Stomach (tissue), 9 donors: ENCODE data around the gene RAB39A. TPM values are rescaled to one million over a fixed set of nuclear protein-coding genes. Genes with fewer than 3 reads are reported as not detected.

Experiments
- DNase-seq, 2 donors: peaks; one replicate each; pipeline versions ENCODE4 v3.0.0 to v3.0.0-alpha.2; 2013 to 2019
- H3K27ac ChIP-seq, 5 donors: fragments of 200-600 bp in 4 of 5; sonication (generic) in 4 of 5; one replicate each; pipeline ENCODE4 v1.5.1; 2013 to 2019; ENCODE audit warnings: mild to moderate bottlenecking in 1 of 5, moderate library complexity in 1 of 5
- H3K27me3 ChIP-seq, 3 donors: fragments of 200-600 bp; sonication (generic); one replicate each; pipeline ENCODE4 v1.5.1; 2017 to 2019; ENCODE audit warnings: mixed run types in 1 of 3
- H3K36me3 ChIP-seq, 4 donors: fragments of 200-600 bp; sonication (generic); 1 replicate in 3 of 4; 2 replicates in 1 of 4; pipeline ENCODE4 v1.5.1; 2016 to 2019
- H3K4me1 ChIP-seq, 4 donors: fragments of 200-600 bp; sonication (generic); one replicate each; pipeline ENCODE4 v1.5.1; 2016 to 2019
- H3K4me3 ChIP-seq, 4 donors: fragments of 200-600 bp; sonication (generic) in 3 of 4; one replicate each; pipeline ENCODE4 v1.5.1; 2016 to 2019; ENCODE audit warnings: mild to moderate bottlenecking in 1 of 4
- H3K9me3 ChIP-seq, 4 donors: fragments of 200-600 bp; sonication (generic); one replicate each; pipeline ENCODE4 v1.5.1; 2016 to 2019
- EP300 ChIP-seq: sonication (generic); formaldehyde crosslinking; IDR thresholded peaks from one replicate; pipeline ENCODE4 v1.6.1; 2017; ENCODE audit warnings: antibody characterized with exemption
- POLR2A ChIP-seq, 4 donors: fragments of 450-650 bp; IDR thresholded peaks; one replicate each; pipeline ENCODE4 v1.6.1; 2016; ENCODE audit warnings: antibody characterized with exemption in 4 of 4, control low read depth in 2 of 4, mild to moderate bottlenecking in 1 of 4, moderate library complexity in 1 of 4
- POLR2AphosphoS5 ChIP-seq, 3 donors: sonication (generic); formaldehyde crosslinking; IDR thresholded peaks; one replicate each; pipeline ENCODE4 v1.6.1; 2016; ENCODE audit warnings: antibody characterized with exemption in 3 of 3
- WGBS, 5 donors: extraction: QIAGEN DNeasy Blood & Tissue Kit in 3 of 5; methylation state at CpG; one replicate each; pipeline versions ENCODE4 v1.1.5 to v1.1.7; 2013 to 2018; 5-methylcytosine and 5-hydroxymethylcytosine counted together
- intact Hi-C: fragments of 100-400 bp; cut with DNase I; formaldehyde crosslinking; loops from one replicate; pipeline ENCODE4 v1.15.1; 2023; ENCODE audit warnings: low total_unique reads
- polyA plus RNA-seq, 3 donors: library from polyadenylated mRNA; stranded (reverse); fragments of 200-250 nt; gene quantifications; one replicate each; pipeline ENCODE4 v1.2.3, GENCODE V29; 2013
- total RNA-seq, 5 donors: library from RNA; depleted of rRNA; stranded (reverse); fragments of >200 nt; gene quantifications; one replicate each; pipeline versions ENCODE4 v1.1.0 to v1.2.3, GENCODE V29; 2014 to 2016
- TF ChIP-seq, protein P1 (sequence below), 7 experiments: fragments of 450-650 bp in 4 of 7; fragments of 200-600 bp in 3 of 7; sonication (generic) in 3 of 7; IDR thresholded peaks; one replicate each; pipeline ENCODE4 v1.5.1; 2016 to 2019; ENCODE audit warnings: antibody characterized with exemption in 7 of 7, control low read depth in 2 of 7, mild to moderate bottlenecking in 1 of 7
- donor health status: healthy with polysubstance abuse.
- donor health status: Bipolar disorder and iron deficiency.
- donor health status: healthy.

The RAB39A gene
- total and polyA plus RNA-seq, 8 donors = 0.18 to 3.2 (median 0.68) TPM; not detected in 4

DNA sequence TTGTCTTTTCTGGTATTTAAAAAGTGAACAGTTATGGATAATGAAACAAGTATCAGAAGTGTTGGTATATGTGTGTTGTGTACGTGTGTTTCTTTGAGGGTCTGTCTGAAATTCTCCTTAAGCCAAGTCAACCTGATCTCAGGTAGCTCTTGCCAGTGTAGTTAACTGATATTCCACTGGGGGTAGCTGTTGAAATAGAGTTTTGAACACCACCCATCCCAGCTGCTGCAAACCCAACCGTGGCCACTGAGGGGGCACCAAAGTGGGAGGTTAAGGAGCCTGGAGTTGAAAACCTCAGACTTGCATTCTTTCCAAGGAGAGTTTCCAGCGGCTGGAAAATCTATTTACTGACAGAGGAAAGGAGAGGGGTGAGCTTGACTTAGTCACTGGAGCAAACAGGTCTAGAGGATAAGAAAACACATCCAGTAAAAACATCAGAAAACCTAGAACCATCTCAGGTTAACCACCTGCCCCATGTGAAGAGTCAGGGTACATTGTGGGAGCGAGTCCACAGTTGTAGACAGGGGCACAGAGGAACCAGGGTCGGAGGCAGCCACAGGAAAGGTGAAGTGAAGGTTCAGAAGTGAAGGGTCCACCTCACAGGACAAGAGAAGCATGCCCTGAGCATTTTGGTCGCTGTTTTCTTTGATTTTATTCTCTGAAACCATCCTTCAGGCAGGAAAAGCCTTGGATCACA lies 71.7 kb downstream of the RAB39A start:
- intact Hi-C loops = loop anchor here (10.0 kb wide), 1 partner anchor 665 kb away; the partner anchor contains the start of gene DDX10
- Histone ChIP-seq H3K4me1 (peaks cover 0 to 11% (median 0%) of the 10 kb centered on the region in 4 donors), H3K27me3 (no peaks in the 10 kb centered on the region), H3K27ac (no peak overlapping the region), H3K36me3 (no peaks in the 10 kb centered on the region), H3K4me3 (no peak overlapping the region), H3K9me3 (no peaks in the 10 kb centered on the region)
- WGBS, 5 donors = 29 to 34% (median 30%) methylated on average over 6 of the region's 6 CpGs
- no peak for TF ChIP-seq POLR2A (IDR thresholded peaks at IDR 0.05)
- TF ChIP-seq, protein P1, sequence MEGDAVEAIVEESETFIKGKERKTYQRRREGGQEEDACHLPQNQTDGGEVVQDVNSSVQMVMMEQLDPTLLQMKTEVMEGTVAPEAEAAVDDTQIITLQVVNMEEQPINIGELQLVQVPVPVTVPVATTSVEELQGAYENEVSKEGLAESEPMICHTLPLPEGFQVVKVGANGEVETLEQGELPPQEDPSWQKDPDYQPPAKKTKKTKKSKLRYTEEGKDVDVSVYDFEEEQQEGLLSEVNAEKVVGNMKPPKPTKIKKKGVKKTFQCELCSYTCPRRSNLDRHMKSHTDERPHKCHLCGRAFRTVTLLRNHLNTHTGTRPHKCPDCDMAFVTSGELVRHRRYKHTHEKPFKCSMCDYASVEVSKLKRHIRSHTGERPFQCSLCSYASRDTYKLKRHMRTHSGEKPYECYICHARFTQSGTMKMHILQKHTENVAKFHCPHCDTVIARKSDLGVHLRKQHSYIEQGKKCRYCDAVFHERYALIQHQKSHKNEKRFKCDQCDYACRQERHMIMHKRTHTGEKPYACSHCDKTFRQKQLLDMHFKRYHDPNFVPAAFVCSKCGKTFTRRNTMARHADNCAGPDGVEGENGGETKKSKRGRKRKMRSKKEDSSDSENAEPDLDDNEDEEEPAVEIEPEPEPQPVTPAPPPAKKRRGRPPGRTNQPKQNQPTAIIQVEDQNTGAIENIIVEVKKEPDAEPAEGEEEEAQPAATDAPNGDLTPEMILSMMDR (IDR thresholded peaks at IDR 0.05) = peak in 4 of 7 experiments; percentile 21 to 40 (median 34)
- TF ChIP-seq POLR2AphosphoS5 (IDR thresholded peaks at IDR 0.05) = no peak
- no peak for TF ChIP-seq EP300
- peak in 1 of 2 donors; percentile 66 for DNase-seq

DNA sequence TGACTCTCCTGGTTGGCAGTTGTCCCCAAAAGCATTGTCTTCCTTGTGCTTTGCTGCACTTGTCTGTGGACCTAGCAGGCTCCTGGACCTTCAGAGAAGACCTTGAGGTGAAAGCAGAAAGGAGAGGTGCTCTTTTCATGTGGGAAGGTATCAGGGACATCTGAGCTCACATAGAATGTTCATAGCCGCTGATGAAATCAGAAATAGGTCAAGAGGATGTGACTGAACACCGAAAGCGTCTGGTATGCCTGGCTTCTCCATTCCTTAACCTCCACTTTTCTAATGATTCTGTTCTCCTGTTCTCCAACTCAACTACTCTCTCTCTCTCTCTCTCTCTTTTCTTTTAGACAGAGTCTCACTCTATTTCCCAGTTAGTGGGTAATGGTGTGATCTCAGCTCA lies 74.2 kb downstream of the RAB39A start:
- H3K36me3 ChIP-seq = no peaks in the 10 kb centered on the region
- H3K27me3 ChIP-seq = no peaks in the 10 kb centered on the region
- H3K4me3 ChIP-seq = no peak overlapping the region
- intact Hi-C loops = loop anchor here (10.0 kb wide), 1 partner anchor 662 kb away; the partner anchor contains the start of gene DDX10
- DNase-seq = no peak
- no peak overlapping the region for H3K27ac ChIP-seq
- TF ChIP-seq EP300 (no peak), POLR2A (IDR thresholded peaks at IDR 0.05) (no peak), POLR2AphosphoS5 (IDR thresholded peaks at IDR 0.05) (no peak)
- TF ChIP-seq, protein P1 (IDR thresholded peaks at IDR 0.05) = no peak
- no peaks in the 10 kb centered on the region for H3K9me3 ChIP-seq
- 88 to 98% (median 90%) methylated on average over 3 of the region's 3 CpGs for WGBS, 5 donors
- H3K4me1 ChIP-seq = no peaks in the 10 kb centered on the region

DNA sequence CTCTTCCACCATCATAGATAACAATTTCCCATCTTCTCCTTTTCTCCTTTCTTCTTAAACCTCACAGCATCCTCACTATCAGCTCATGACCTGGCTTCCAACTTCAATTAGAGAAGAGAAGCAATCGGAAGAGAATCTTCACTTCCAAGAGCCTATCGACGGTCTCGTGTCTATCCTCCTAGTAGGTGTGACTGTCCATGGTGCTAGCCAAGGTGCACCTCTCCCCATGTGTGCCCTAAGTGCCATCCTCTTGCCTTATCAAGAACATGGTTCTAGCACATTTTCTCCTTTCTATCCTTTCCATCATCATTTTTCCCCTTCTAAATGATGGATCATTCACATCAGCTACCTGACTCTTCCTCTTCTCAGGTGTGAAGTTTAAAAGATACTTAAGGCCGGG lies 75.4 kb downstream of the RAB39A start:
- intact Hi-C loops = loop anchor here (10.0 kb wide), 1 partner anchor 661 kb away; the partner anchor contains the start of gene DDX10
- Histone ChIP-seq H3K4me1 (peaks cover 0 to 10% (median 7%) of the 10 kb centered on the region in 4 donors), H3K9me3 (no peaks in the 10 kb centered on the region), H3K4me3 (no peak overlapping the region), H3K27ac (no peak overlapping the region), H3K27me3 (no peaks in the 10 kb centered on the region), H3K36me3 (no peaks in the 10 kb centered on the region)
- no peak for DNase-seq
- TF ChIP-seq EP300 (no peak), POLR2AphosphoS5 (IDR thresholded peaks at IDR 0.05) (no peak), POLR2A (IDR thresholded peaks at IDR 0.05) (no peak)
- TF ChIP-seq, protein P1 (IDR thresholded peaks at IDR 0.05) = no peak
- WGBS, 5 donors = 86 to 93% (median 89%) methylated on average over 5 of the region's 5 CpGs

DNA sequence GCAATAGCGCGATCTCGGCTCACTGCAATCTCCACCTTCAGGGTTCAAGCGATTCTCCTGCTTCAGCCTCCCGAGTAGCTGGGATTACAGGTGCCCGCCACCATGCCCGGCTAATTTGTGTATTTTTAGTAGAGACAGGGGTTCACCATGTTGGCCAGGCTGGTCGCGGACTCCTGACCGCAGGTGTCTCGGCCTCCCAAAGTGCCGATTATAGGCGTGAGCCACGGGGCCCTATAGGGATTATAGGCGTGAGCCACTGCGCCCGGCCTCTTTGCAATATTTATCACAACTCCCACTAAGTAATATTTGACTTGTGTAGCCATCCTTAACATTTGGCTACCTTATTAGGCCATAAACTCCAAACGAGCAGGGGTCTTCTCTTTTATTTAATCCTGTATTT lies 79.6 kb downstream of the RAB39A start:
- Histone ChIP-seq H3K36me3 (no peaks in the 10 kb centered on the region), H3K9me3 (no peaks in the 10 kb centered on the region), H3K4me3 (no peak overlapping the region), H3K4me1 (peaks cover 13 to 41% (median 34%) of the 10 kb centered on the region in 4 donors), H3K27ac (no peak overlapping the region), H3K27me3 (no peaks in the 10 kb centered on the region)
- 94 to 96% (median 96%) methylated on average over 18 of the region's 18 CpGs for WGBS, 5 donors
- intact Hi-C loops = loop anchor here (10.0 kb wide), 1 partner anchor 657 kb away; the partner anchor contains the start of gene DDX10
- TF ChIP-seq, protein P1 (IDR thresholded peaks at IDR 0.05) = no peak
- TF ChIP-seq POLR2AphosphoS5 (IDR thresholded peaks at IDR 0.05) = no peak
- TF ChIP-seq EP300 = no peak
- no peak for TF ChIP-seq POLR2A (IDR thresholded peaks at IDR 0.05)
- DNase-seq = no peak
